HG02884 (cell line): ENCODE data around the gene OR4X1.
"Not testable (repeated sequence)": the region's sequence is repeated elsewhere in the genome, so short reads cannot be mapped to it uniquely, and the experiment has no call there.

Experiments
- ATAC-seq: cut with Tn5 transposase; IDR thresholded peaks from one replicate; pipeline ENCODE4 v1.9.1; 2021; ENCODE audit warnings: mild to moderate bottlenecking, moderate library complexity; ENCODE audit not compliant: unreplicated experiment

OR4X1 gene

GRCh38 chr11:48263423-48263911 lies at the start of gene OR4X1:
TSS of gene OR4X1 (plus strand) at chr11:48263861. CDS start at chr11:48263861, 0 bp downstream.
- no peak for ATAC-seq

- ATAC-seq, result no peak
These were observed 47.2 kb upstream of the OR4X1 start, which contains the start of gene OR4B1 for GRCh38 chr11:48216510-48216909. TSS of gene OR4B1 (plus strand) at chr11:48216810. CDS start at chr11:48216810, 0 bp downstream.

GRCh38 chr11:48228761-48229160 lies 34.9 kb upstream of the OR4X1 start:
- no peak for ATAC-seq

- ATAC-seq, result not testable (repeated sequence)
These were observed 33.6 kb upstream of the OR4X1 start for GRCh38 chr11:48230057-48230456.

- no peak for ATAC-seq
These were observed 25.9 kb upstream of the OR4X1 start for GRCh38 chr11:48237727-48238126.

- no peak for ATAC-seq
These were observed 21.2 kb upstream of the OR4X1 start for GRCh38 chr11:48242501-48242900.

- ATAC-seq, result no peak
These were observed 18.9 kb upstream of the OR4X1 start, which contains the start of gene OR4X2 for GRCh38 chr11:48244804-48245203. TSS of gene OR4X2 (plus strand) at chr11:48245104. CDS start at chr11:48245104, 0 bp downstream.

GRCh38 chr11:48248902-48249301 lies 14.8 kb upstream of the OR4X1 start:
- no peak for ATAC-seq

GRCh38 chr11:48261600-48261999 lies 2.1 kb upstream of the OR4X1 start:
- no peak for ATAC-seq

- ATAC-seq, result no peak
These were observed 7.0 kb downstream of the OR4X1 start for GRCh38 chr11:48270621-48271020.

GRCh38 chr11:48272606-48273005 lies 8.9 kb downstream of the OR4X1 start:
- ATAC-seq, result no peak

GRCh38 chr11:48305923-48306322 lies 42.3 kb downstream of the OR4X1 start, which contains the start of gene OR4S1:
TSS of gene OR4S1 (plus strand) at chr11:48306223. CDS start at chr11:48306223, 0 bp downstream.
- no peak for ATAC-seq

- peak; percentile 98 for ATAC-seq
These were observed 44.2 kb downstream of the OR4X1 start for GRCh38 chr11:48307760-48308386.

- ATAC-seq, result not testable (repeated sequence)
These were observed 49.9 kb downstream of the OR4X1 start for GRCh38 chr11:48313590-48313989.
